PFSK-1 (cell line): ENCODE results near the gene ZFP3.

Experiments used
- FOXP2 ChIP-seq: optimal IDR thresholded peaks from 2 replicates; pipeline ENCODE3; 2011; ENCODE audit warnings: borderline replicate concordance, control low read depth, inconsistent platforms; ENCODE audit not compliant: insufficient read depth; ENCODE audit errors: extremely low read length, extremely low read depth
- POLR2AphosphoS5 ChIP-seq: IDR thresholded peaks from 2 replicates; pipeline ENCODE4 v1.6.1; 2012; ENCODE audit warnings: low read depth, mild to moderate bottlenecking, control low read depth, low read length, moderate library complexity
- REST ChIP-seq, 2 experiments: IDR thresholded peaks; 2 replicates each; pipeline versions ENCODE4 v1.6.1 to v1.8.0; 2011 to 2012; ENCODE audit warnings: low read depth in 2 of 2, low read length in 2 of 2, control low read depth in 1 of 2, inconsistent platforms in 1 of 2, mild to moderate bottlenecking in 1 of 2, moderate library complexity in 1 of 2; ENCODE audit not compliant: insufficient read depth in 1 of 2
- SIN3A ChIP-seq: IDR thresholded peaks from 2 replicates; pipeline ENCODE4 v1.6.1; 2012; ENCODE audit warnings: mild to moderate bottlenecking, low read length, moderate library complexity, borderline replicate concordance; ENCODE audit not compliant: insufficient read depth
- TAF1 ChIP-seq: IDR thresholded peaks from 2 replicates; pipeline ENCODE4 v1.6.1; 2012; ENCODE audit warnings: low read length, control low read depth, borderline replicate concordance; ENCODE audit not compliant: insufficient read depth

Gene ZFP3

GRCh38 chr17:5092218-5093010 lies 14.1 kb downstream of the ZFP3 start:
- no peak for TF ChIP-seq POLR2AphosphoS5
- no peak for TF ChIP-seq TAF1
- TF ChIP-seq SIN3A = no peak
- TF ChIP-seq REST (IDR thresholded peaks at IDR 0.05; ENCODE audit: insufficient read depth in 1 of 2, low read depth in 2 of 2, low read length in 2 of 2) = no peak
- TF ChIP-seq FOXP2 = no peak

- TF ChIP-seq SIN3A (no peak), FOXP2 (no peak), POLR2AphosphoS5 (no peak), TAF1 (no peak), REST (IDR thresholded peaks at IDR 0.05; ENCODE audit: insufficient read depth in 1 of 2, low read depth in 2 of 2, low read length in 2 of 2) (no peak)
Observed at GRCh38 chr17:5096731-5097100, 18.4 kb downstream of the ZFP3 start.

GRCh38 chr17:5097101-5097834 lies 19.0 kb downstream of the ZFP3 start:
- no peak for TF ChIP-seq FOXP2
- no peak for TF ChIP-seq TAF1
- TF ChIP-seq POLR2AphosphoS5 = no peak
- TF ChIP-seq SIN3A = no peak
- TF ChIP-seq REST (IDR thresholded peaks at IDR 0.05; ENCODE audit: insufficient read depth in 1 of 2, low read depth in 2 of 2, low read length in 2 of 2) = no peak

- TF ChIP-seq POLR2AphosphoS5 = no peak
- no peak for TF ChIP-seq FOXP2
- no peak for TF ChIP-seq REST (IDR thresholded peaks at IDR 0.05; ENCODE audit: insufficient read depth in 1 of 2, low read depth in 2 of 2, low read length in 2 of 2)
Observed at GRCh38 chr17:5099271-5099670, 21.0 kb downstream of the ZFP3 start.
